Heart left ventricle (tissue), 13 donors: ENCODE measurements around the gene PPFIA3.

Source experiments
- CTCF ChIP-seq, 12 donors: fragments of 200-600 bp; sonication (generic) in 4 of 12; IDR thresholded peaks; one replicate each; pipeline versions ENCODE4 v1.5.0 to v1.8.0; 2018 to 2022; ENCODE audit warnings: antibody characterized with exemption in 12 of 12, mild to moderate bottlenecking in 5 of 12
- POLR2A ChIP-seq, 2 donors: fragments of 450-650 bp; IDR thresholded peaks; one replicate each; pipeline ENCODE4 v1.6.1; 2017; ENCODE audit warnings: antibody characterized with exemption in 2 of 2, mild to moderate bottlenecking in 2 of 2, moderate library complexity in 2 of 2
- donor health status: ischemic (EF 13 %, LVEDD 7.1; RV severe dilation, severe dysfunction).
- donor health status: DM: no; HTN: yes; CAD: no.
- donor health status: DM: no; HTN: no; CAD: no.
- donor health status: ischemic (EF 25% LVEDD 6.9; RV normal size, moderate dysfunction).
- donor health status: ischemic (EF 25% LVEDD 5.7; RV mildly dilated, moderate dysfunction).
- donor health status: ischemic (EF 35%, LVEDD 5.7; RV mildly dilated, moderate dysfunction).
- donor health status: nonischemic (EF 11% LVEDD 7.7; RV severe dilation, severe dysfunction).
- donor health status: DM: yes; HTN: yes; CAD: no.
- donor health status: PGD.
- donor health status: ischemic (EF 29% LVEDD 5.4; RV normal size, mild dysfunction).
- donor health status: nonischemic (EF 23%, LVEDD 6.1; RV moderate dilation, normal function).

GRCh38 chr19:49107625-49108459, 11.5 kb upstream of the PPFIA3 start:
- no peak for TF ChIP-seq CTCF (IDR thresholded peaks at IDR 0.05)
- TF ChIP-seq POLR2A (IDR thresholded peaks at IDR 0.05) = no peak
